HEK293 (cell line): ENCODE results near the gene OGFOD3.

ENCODE experiments used
- CTCF ChIA-PET: fragments of 350-600 bp; formaldehyde crosslinking; extraction: SDS; loops from one replicate; lab custom pipeline; 2021; ENCODE audit warnings: antibody characterized with exemption; lab: Yijun Ruan, JAX
- POLR2A ChIA-PET: fragments of 300-600 bp; formaldehyde crosslinking; extraction: SDS; loops from one replicate; lab custom pipeline; 2020; ENCODE audit warnings: antibody characterized with exemption, inconsistent platforms; lab: Yijun Ruan, JAX
- H3K27ac ChIP-seq: fragments of 200-500 bp; sonication (Bioruptor generic); 2 replicates; pipeline ENCODE4 v1.5.1; 2014; ENCODE audit warnings: low read depth, low read length, control low read depth, inconsistent platforms; ENCODE audit errors: extremely low read depth
- H3K36me3 ChIP-seq, 2 experiments: fragments of 200-500 bp in 1 of 2; sonication (Bioruptor generic) in 1 of 2; 1 replicate in 1 of 2; 2 replicates in 1 of 2; pipeline ENCODE4 v1.5.1; 2014 to 2017; ENCODE audit warnings: inconsistent platforms in 2 of 2, low read length in 2 of 2; ENCODE audit not compliant: control insufficient read depth in 2 of 2, insufficient read depth in 1 of 2
- H3K4me1 ChIP-seq: fragments of 200-500 bp; sonication (Bioruptor generic); 2 replicates; pipeline ENCODE4 v1.5.1; 2014; ENCODE audit warnings: mild to moderate bottlenecking, low read length, inconsistent platforms; ENCODE audit not compliant: control insufficient read depth, insufficient read depth
- H3K4me3 ChIP-seq: 2 replicates; pipeline ENCODE4 v1.5.1; 2011; ENCODE audit warnings: low read depth, mild to moderate bottlenecking, control low read depth, low read length, moderate library complexity
- H3K9me3 ChIP-seq: fragments of 200-500 bp; sonication (Bioruptor generic); 2 replicates; pipeline ENCODE4 v1.5.1; 2014; ENCODE audit warnings: low read depth, low read length, inconsistent platforms; ENCODE audit not compliant: control insufficient read depth, insufficient read depth
- KLF8 ChIP-seq: fragments of 450-650 bp; formaldehyde crosslinking; IDR thresholded peaks from 2 replicates; pipeline ENCODE4 v1.5.1; 2016; ENCODE audit warnings: missing biosample characterization, missing genetic modification characterization
- SCRT2 ChIP-seq: fragments of 450-650 bp; formaldehyde crosslinking; IDR thresholded peaks from 2 replicates; pipeline ENCODE4 v1.5.1; 2016; ENCODE audit warnings: missing biosample characterization, missing genetic modification characterization
- SP2 ChIP-seq: fragments of 450-650 bp; formaldehyde crosslinking; IDR thresholded peaks from 2 replicates; pipeline ENCODE4 v1.5.1; 2016; ENCODE audit warnings: missing biosample characterization, missing genetic modification characterization
- SP3 ChIP-seq: fragments of 450-650 bp; formaldehyde crosslinking; IDR thresholded peaks from 2 replicates; pipeline ENCODE4 v1.5.1; 2016; ENCODE audit warnings: missing biosample characterization, missing genetic modification characterization
- ZBTB21 ChIP-seq: fragments of 450-650 bp; formaldehyde crosslinking; IDR thresholded peaks from 2 replicates; pipeline ENCODE4 v1.5.1; 2017; ENCODE audit warnings: missing biosample characterization, missing genetic modification characterization
- ZBTB8A ChIP-seq: fragments of 450-650 bp; formaldehyde crosslinking; IDR thresholded peaks from 2 replicates; pipeline ENCODE4 v1.5.1; 2016; ENCODE audit warnings: missing biosample characterization, missing genetic modification characterization
- ZFHX2 ChIP-seq: fragments of 450-650 bp; formaldehyde crosslinking; conservative IDR thresholded peaks from 2 replicates; pipeline ENCODE4 v1.5.1; 2016; ENCODE audit warnings: missing biosample characterization, missing genetic modification characterization
- ZFP41 ChIP-seq: fragments of 450-650 bp; formaldehyde crosslinking; IDR thresholded peaks from 2 replicates; pipeline ENCODE4 v1.5.1; 2016; ENCODE audit warnings: missing biosample characterization, missing genetic modification characterization, borderline replicate concordance
- ZNF114 ChIP-seq: fragments of 450-650 bp; formaldehyde crosslinking; IDR thresholded peaks from 2 replicates; pipeline ENCODE4 v1.5.0; 2017; ENCODE audit warnings: missing biosample characterization, missing genetic modification characterization
- ZNF157 ChIP-seq: fragments of 450-650 bp; formaldehyde crosslinking; IDR thresholded peaks from 2 replicates; pipeline ENCODE4 v1.5.1; 2016; ENCODE audit warnings: missing biosample characterization, missing genetic modification characterization
- ZNF248 ChIP-seq: fragments of 450-650 bp; formaldehyde crosslinking; IDR thresholded peaks from 2 replicates; pipeline ENCODE4 v1.5.1; 2017; ENCODE audit warnings: missing biosample characterization, missing genetic modification characterization
- ZNF302 ChIP-seq: fragments of 450-650 bp; formaldehyde crosslinking; IDR thresholded peaks from 2 replicates; pipeline ENCODE4 v1.5.1; 2016; ENCODE audit warnings: missing biosample characterization, missing genetic modification characterization, low read depth
- ZNF341 ChIP-seq: fragments of 450-650 bp; formaldehyde crosslinking; IDR thresholded peaks from 2 replicates; pipeline ENCODE4; 2016; ENCODE audit warnings: low read depth, missing biosample characterization, missing genetic modification characterization
- ZNF398 ChIP-seq: fragments of 450-650 bp; formaldehyde crosslinking; IDR thresholded peaks from 2 replicates; pipeline ENCODE4 v1.5.1; 2017; ENCODE audit warnings: missing biosample characterization, missing genetic modification characterization
- ZNF549 ChIP-seq: fragments of 450-650 bp; IDR thresholded peaks from 2 replicates; pipeline ENCODE4 v1.5.1; 2018; ENCODE audit warnings: missing biosample characterization, missing genetic modification characterization, mild to moderate bottlenecking, inconsistent platforms, moderate library complexity
- ZNF623 ChIP-seq: fragments of 450-650 bp; formaldehyde crosslinking; IDR thresholded peaks from 2 replicates; pipeline ENCODE4 v1.5.1; 2016; ENCODE audit warnings: missing biosample characterization, missing genetic modification characterization

Gene OGFOD3

GRCh38 chr17:82371333-82372248 lies 46.8 kb downstream of the OGFOD3 start, which contains the start of gene UTS2R:
TSS of gene UTS2R (plus strand) at chr17:82371765. CDS start at chr17:82374325, 2,560 bp downstream.
- ChIA-PET CTCF (interaction anchor here (0.6 to 1.5 kb wide), 2 partner anchors 20 to 341 kb away, joined by 3 to 5 read pairs; no protein-coding TSS in a partner anchor), POLR2A (no interaction called here)
- peaks cover 4% of the 10 kb centered on the region for H3K4me1 ChIP-seq
- TF ChIP-seq ZNF398 (tag by site-specific recombination) (no peak), KLF8 (peak; percentile 27; the same call in 1 of the 2 replicates)
- H3K36me3 ChIP-seq, result no peaks in the 10 kb centered on the region
- no peaks in the 10 kb centered on the region for H3K9me3 ChIP-seq
- no peak within 1 kb of the TSS for H3K27ac ChIP-seq
- H3K4me3 ChIP-seq, result no peak within 1 kb of the TSS

GRCh38 chr17:82370471-82371332 lies 47.7 kb downstream of the OGFOD3 start:
- peaks cover 4% of the 10 kb centered on the region for H3K4me1 ChIP-seq
- TF ChIP-seq ZNF302 (tag by site-specific recombination) (no peak), ZFHX2 (tag by site-specific recombination) (peak; percentile 26; the same call in 1 of the 2 replicates)
- H3K9me3 ChIP-seq, result no peaks in the 10 kb centered on the region
- ChIA-PET CTCF (interaction anchor here (0.6 to 1.5 kb wide), 3 partner anchors 19 to 340 kb away, joined by 3 to 5 read pairs (median 3); partner anchors contain the start of gene OGFOD3), POLR2A (interaction anchor here (0.5 to 1.0 kb wide), 3 partner anchors 12 to 21 kb away, joined by 3 to 4 read pairs (median 3); no protein-coding TSS in a partner anchor)
- no peak overlapping the region for H3K27ac ChIP-seq
- no peak overlapping the region for H3K4me3 ChIP-seq
- no peaks in the 10 kb centered on the region for H3K36me3 ChIP-seq

GRCh38 chr17:82369211-82369610 lies 49.2 kb downstream of the OGFOD3 start:
- H3K4me3 ChIP-seq, result no peak overlapping the region
- peaks cover 4% of the 10 kb centered on the region for H3K4me1 ChIP-seq
- H3K9me3 ChIP-seq, result no peaks in the 10 kb centered on the region
- no peaks in the 10 kb centered on the region for H3K36me3 ChIP-seq
- ChIA-PET POLR2A (no interaction called here), CTCF (interaction anchor here (0.7 kb wide), 1 partner anchor 24 kb away, joined by 3 read pairs; no protein-coding TSS in a partner anchor)
- no peak overlapping the region for H3K27ac ChIP-seq
- no peak for TF ChIP-seq ZFP41 (tag by site-specific recombination)
- TF ChIP-seq ZBTB21 (tag by site-specific recombination), result no peak
- no peak for TF ChIP-seq ZNF157 (tag by site-specific recombination)
- TF ChIP-seq ZNF248 (tag by site-specific recombination), result no peak
- no peak for TF ChIP-seq ZNF549 (tag by site-specific recombination)
- TF ChIP-seq ZNF623 (tag by site-specific recombination), result no peak

- H3K9me3 ChIP-seq, result no peaks in the 10 kb centered on the region
- CTCF ChIA-PET, result interaction anchor here (1.0 to 1.4 kb wide), 2 partner anchors 10 to 17 kb away, joined by 3 to 5 read pairs; no protein-coding TSS in a partner anchor
- 0 out of 2 replicates have a peak overlapping the region, but pooled peaks have one; percentile 0 for H3K27ac ChIP-seq
- no peaks in the 10 kb centered on the region for H3K36me3 ChIP-seq
- POLR2A ChIA-PET, result no interaction called here
- peak overlapping the region; percentile 12 for H3K4me3 ChIP-seq
- peaks cover 4% of the 10 kb centered on the region for H3K4me1 ChIP-seq
- TF ChIP-seq ZNF114 (tag by site-specific recombination) (no peak), SCRT2 (tag by site-specific recombination) (0 out of 2 replicates have a peak, but pooled peaks have one; percentile 20), SP3 (tag by site-specific recombination) (peak; percentile 78), ZBTB8A (tag by site-specific recombination) (0 out of 2 replicates have a peak, but pooled peaks have one; percentile 23), ZNF341 (tag by site-specific recombination) (0 out of 2 replicates have a peak, but pooled peaks have one; percentile 50), SP2 (tag by site-specific recombination) (peak; percentile 97)
Observed at GRCh38 chr17:82367724-82368524, 50.5 kb downstream of the OGFOD3 start.
